HG03045 (cell line): ENCODE results near the gene CARD19.
"Not testable (repeated sequence)": the region's sequence is repeated elsewhere in the genome, so short reads cannot be mapped to it uniquely, and the experiment has no call there.

Source experiments
- ATAC-seq: cut with Tn5 transposase; IDR thresholded peaks from one replicate; pipeline ENCODE4 v1.9.1; 2021; ENCODE audit warnings: mild to moderate bottlenecking, moderate library complexity; ENCODE audit not compliant: unreplicated experiment

The CARD19 gene

GRCh38 chr9:93099551-93100275, 3.7 kb downstream of the CARD19 start:
- no peak for ATAC-seq

GRCh38 chr9:93100276-93100636, 4.2 kb downstream of the CARD19 start:
- ATAC-seq: no peak

GRCh38 chr9:93101086-93101485, 5.1 kb downstream of the CARD19 start:
- not testable (repeated sequence) for ATAC-seq

DNA sequence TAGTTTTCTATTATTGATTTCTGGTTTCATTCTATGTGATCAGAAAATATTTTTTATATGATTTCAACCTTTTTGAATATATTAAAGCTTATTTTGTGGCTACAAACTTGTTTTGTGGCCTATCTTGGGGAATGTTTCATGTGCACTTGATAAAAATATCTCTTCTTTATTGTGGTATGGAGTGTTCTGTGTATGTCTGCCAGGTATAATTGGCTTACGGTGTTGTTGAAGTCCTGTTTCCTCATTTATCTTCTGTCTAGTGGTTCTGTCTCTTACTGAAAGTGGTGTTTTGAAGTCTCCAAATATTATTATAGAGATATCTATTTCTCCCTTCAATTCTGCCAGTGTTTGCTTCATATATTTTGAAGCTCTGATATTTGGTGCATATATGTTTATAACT, 9.6 kb downstream of the CARD19 start:
- ATAC-seq: no peak

GRCh38 chr9:93107151-93107824, 11.3 kb downstream of the CARD19 start:
- ATAC-seq: no peak

DNA sequence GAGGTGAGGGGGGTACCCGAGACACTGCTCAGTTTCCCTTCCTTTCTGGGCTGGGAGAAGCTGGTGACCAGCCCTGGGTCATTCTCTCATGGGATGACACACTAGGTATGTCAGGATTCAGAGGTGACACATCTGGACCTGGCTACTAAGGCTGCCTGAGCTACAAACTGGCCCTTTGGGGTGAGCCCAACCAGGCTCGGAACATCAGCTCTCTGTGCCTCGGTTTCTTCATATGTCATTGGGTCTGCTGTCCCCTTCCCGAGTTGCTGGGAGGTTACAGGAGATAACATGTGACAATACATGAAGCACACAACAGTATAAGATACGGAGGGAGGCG, 11.8 kb downstream of the CARD19 start:
- ATAC-seq: no peak

GRCh38 chr9:93108291-93109041, 12.4 kb downstream of the CARD19 start:
- ATAC-seq: no peak

GRCh38 chr9:93110311-93110855, 14.4 kb downstream of the CARD19 start:
- no peak for ATAC-seq

GRCh38 chr9:93111001-93111370, 15.0 kb downstream of the CARD19 start:
- no peak for ATAC-seq

GRCh38 chr9:93111371-93112115, 15.5 kb downstream of the CARD19 start:
- no peak for ATAC-seq

- ATAC-seq: no peak
These were observed 16.3 kb downstream of the CARD19 start for GRCh38 chr9:93112116-93112863.

- ATAC-seq: no peak
These were observed 16.9 kb downstream of the CARD19 start for GRCh38 chr9:93112864-93113389.

DNA sequence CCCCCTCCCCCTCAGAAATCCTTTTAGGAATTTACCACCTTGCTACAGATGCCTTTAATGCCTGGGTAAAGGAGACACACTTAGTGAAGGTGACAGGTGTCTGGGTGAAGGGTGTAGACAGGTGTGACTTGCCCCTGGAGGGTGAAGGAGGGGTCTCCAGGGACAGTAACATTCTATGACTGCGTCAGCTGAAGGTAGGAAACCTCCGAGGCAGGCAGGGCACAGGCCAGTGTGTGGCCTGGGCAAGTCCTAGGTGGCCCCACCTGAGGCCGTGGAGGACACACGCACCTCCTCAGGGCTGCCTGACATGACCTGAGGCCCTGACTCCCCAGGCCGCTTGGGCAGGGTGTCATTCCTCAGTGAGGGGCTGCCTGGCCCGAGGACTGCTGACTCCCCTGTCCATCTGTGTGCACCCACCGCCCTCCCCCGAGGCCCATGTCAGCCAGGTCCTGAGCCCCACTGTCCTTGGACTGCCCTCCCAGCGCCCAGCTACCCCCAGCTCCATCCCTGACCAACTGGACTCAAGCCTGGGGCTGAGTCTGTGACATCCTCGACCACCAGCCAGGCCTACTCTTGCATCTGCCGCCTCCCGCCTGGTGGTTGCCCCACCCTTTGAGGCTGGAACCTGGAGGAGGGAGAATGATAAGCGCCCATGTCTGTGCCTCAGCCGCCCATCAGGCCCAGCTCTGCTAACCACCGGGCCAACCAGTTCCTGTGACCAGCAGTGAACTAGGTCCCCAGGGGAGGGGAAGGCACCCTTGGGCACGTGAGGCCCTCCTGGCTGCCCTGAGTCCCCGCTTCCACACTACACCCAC, 18.4 kb downstream of the CARD19 start:
- no peak for ATAC-seq

- no peak for ATAC-seq
These were observed 18.9 kb downstream of the CARD19 start for GRCh38 chr9:93114984-93115335.

DNA sequence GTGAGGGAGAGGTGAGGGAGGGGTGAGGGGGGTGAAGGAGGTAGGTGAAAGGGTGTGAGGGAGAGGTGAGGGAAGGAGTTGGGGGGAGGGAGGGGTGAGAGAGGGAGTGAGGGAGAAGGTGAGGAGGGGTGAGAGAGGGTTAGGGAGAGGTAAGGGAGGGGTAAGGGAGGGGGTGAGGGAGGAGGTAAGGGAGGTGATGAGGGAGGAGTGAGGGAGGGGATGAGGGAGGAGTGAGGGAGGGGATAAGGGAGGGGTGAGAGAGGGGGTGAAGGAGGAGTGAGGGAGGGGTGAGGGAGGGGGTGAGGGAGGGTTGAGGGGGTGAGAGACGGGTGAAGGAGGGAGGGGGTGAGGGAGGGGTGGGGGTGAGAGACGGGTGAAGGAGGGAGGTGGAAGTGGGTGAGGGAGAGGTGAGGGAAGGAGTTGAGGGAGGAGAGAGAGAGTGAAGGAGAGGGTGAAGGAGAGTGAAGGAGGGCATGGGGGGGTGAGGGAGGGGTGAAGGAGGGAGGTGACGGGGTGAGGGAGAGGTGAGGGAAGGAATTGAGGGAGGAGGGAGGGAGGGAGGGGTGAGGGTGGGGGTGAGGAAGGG, 19.6 kb downstream of the CARD19 start:
- ATAC-seq: no peak

GRCh38 chr9:93116072-93116961, 20.3 kb downstream of the CARD19 start:
- ATAC-seq: no peak

DNA sequence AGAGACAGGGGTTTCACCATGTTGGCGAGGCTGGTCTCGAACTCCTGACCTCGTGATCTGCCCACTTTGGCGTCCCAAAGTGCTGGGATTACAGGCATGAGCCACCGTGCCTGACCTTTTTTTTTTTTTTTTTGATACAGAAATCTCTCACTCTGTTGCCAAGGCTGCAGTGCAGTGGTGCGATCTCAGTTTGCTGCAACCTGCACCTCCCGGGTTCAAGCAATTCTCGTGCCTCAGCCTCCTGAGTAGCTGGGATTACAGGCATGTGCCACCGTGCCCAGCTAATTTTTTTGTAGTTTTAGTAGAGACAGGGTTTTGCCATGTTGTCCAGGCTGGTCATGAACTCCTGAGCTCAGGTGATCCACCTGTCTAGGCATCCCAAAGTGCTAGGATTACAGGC, 21.5 kb downstream of the CARD19 start:
- not testable (repeated sequence) for ATAC-seq
